ENCODE data around the gene CACHD1.

Gene CACHD1

DNA sequence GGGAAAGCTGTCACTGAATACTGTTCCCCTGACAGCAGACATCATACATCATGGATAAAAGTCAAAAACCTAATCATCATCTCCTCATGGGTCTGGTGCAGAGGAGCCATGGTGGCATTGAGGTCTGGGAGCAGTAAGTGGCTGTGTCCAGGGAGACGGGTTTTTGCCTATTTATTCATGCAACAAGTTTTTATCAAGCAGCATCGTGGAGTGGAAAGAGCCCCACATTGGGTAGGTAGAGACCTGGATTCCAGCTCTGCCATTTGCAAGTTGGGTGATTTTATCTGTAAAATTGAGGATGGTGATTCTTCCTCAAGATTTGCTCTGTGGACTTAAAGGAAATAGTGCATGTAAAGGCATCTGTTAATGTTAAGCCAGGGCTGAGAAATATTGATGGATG, 4.2 kb downstream of the CACHD1 start:
- no peak for DNase-seq

DNA sequence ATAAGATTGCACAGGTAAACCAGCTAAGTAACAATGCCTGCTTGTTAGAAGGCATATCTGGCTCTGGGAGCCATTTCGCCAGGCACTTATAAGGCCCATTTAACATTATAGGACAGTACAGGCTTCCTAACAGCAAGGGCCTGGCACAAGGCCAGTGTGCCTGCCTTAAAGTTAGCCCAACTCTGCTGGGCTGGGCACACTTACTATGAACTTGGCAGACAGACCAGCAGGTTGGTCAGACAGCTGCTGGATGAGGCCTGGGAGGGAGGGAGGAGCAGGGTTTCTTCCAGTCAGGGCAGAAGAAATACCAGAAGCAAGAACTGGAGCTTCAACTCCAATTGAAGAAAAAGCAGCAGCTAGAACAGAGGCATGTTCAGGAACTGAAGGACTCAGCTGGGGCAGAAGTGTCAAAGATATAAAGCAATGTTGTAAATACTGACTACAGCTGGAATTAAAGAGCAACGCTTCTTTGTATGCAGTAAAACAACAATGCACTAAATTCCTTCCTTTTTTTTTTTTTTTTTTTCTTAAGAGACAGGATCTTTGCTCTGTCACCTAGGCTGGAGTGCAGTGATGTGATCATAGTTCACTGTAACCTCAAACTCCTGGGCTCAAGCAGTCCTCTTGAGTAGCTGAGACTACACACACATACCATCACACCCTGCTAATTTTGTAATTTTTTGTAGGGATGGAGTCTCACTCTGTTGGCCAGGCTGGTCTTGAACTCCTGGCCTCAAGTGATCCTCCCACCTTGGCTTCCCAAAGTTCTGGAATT, 4.9 kb downstream of the CACHD1 start:
- DNase-seq: no peak

DNA sequence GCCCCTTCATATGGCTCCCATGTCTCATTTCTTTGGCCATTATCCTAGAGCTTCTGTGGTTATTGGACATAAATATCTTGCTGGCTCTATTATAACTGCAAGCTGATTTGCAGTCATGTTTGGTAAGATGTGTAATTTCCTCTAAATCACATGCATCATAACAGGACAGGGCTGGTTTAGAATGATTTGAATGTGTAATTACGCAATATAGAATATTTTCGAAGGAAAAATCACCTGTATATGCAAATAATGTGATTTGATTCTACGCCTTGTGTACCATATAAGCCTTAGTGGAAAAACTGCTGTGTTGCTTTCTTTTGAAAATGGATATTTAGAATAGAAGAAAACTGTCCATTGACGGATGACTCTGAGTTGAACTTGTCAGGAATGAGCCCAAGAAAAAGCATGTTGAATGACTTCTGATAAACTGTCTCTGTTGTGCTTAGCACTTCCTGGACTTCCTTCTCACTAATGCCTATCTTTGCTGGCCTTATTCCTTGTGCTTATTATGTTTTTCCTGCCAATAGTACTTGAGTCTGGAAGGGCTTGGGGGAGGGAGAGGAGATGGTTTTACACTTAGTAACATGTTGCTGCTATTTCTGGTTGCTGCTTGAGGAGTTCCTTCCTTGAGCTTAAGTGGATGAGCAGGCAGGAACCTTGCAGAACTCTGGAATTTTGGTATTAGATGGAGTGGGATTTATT, 6.5 kb downstream of the CACHD1 start:
- DNase-seq: no peak

DNA sequence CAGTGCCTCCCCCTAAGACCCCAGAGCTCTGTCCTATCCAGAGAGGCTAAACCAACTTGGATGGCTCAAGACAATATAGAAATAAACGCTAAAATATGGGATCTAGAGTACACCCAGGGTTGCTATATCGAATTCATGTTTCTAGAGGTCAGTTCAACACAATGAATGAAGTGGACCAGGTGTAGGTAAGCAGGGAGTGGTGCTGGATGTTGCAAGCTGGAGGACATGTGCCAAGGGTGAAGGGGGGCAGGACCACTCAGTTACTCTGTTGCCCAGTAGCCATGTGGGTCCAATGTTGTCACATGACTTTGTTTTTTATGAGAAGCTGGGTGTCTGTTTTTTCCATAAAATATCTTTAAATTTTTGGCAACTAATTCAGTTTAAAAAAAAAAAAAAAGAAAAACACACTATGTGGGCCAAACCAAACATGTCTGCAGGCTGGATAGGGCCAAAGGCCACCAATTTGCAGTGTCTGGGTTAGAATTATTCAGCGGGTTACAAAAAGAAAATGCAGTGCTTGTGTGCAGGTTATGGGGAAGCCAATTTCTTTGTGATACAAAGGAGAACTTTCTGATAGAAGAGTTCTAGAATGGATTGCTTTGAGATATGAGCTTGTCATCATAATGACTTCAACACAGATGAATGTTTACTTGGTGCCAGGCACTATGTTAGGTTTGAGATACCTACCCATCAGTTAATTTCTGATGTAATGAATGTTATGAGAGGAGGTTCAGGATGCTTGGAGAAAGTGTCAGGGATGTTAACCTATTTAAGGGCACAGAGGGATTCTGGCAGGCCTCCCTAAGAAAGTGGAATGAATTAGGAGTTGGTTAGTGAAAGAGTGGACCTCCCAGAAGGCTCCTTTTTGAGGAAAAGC, 8.9 kb downstream of the CACHD1 start:
- DNase-seq: no peak

DNA sequence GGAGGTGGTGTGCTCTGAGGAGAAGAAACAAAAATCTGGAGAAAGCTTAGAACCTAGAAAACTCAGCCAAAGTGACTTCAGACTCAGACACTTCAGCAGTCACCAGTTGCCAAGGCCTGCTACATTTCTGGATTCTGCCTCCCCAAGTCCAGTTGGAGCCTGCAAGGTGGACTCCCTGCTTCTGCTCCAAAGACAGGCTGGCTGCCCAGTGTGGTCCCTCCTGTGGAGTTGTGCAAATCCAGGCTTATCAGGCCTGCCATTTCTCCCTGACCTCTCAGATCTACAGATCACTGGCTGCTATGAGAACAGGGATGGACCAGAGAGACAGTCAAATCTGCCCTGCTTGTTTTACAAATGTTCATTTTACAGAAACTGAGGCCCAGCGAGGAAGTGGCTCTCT, 9.9 kb downstream of the CACHD1 start:
- no peak for DNase-seq

DNA sequence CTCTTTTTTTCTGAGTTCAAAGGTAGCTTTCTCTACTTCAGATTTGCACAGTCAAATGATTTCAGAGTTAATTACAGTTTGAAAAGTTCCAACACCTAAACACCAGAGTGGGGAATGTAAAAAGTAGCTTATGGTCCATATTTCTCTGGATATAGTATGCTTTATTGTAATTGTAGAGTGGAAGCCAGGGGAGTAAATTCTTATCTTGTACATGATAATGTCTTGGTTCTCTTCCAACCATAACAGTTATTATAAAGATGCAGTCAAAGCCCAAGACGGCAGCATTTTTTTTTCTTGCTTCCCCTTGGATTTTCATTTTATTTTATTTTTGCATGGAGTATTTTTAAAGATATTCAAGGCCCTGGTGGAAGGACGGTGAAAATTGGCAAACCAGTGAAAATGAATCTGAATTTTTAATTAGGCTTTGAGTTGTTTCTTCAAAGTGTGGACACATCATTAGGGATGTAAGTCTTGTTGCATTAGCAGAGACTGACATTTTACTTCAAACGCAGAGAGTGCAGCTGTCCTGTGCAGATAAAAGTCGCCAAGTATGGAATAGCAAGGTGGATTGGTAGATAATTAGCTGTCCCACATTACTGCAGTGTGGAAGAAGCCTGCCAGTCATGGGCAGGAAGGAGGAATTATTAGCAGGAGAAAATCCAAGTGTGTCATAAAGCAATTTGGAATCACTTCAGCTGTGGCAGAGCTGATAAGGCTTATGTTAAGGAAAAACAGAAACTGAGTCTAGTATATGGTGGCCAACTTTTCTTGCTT, 11.3 kb downstream of the CACHD1 start:
- DNase-seq: no peak

DNA sequence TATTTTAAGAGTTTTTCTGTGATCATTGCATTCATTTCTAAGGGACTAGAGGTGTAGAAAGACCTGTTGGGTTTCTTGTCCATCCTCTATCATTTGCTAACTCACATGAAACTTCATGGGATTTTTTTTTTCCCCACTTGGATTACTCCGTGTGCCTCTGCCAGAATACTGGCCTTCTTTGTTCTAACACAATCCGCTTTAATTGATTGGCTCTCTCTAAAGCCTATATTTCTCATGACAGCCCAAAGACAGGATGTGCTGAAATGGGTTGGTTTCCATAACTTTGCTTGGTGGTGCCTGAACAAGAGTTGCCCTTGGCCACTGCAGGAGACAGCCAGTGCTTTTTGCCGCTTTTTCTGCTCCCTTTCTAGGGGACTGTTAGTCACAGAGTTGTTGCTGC, 12.2 kb downstream of the CACHD1 start:
- DNase-seq: no peak

DNA sequence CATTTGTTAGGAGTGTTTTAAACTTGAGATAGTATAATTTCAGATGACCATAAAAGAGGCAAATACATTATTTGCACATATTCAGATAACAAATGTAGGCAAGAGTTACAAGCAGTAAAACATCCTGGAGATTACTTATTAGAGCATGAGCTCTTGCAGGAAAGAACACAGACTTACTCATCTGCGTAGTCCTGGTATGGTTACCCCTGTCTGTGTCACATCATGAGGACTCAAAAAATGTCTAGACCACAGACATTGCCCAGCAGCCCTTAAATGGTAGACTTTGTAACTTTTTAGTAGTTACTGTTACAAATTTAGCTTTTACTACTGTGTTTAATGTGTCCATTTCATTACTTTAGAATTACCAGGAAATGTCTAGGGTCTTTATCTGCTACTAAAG, 12.8 kb downstream of the CACHD1 start:
- no peak for DNase-seq

DNA sequence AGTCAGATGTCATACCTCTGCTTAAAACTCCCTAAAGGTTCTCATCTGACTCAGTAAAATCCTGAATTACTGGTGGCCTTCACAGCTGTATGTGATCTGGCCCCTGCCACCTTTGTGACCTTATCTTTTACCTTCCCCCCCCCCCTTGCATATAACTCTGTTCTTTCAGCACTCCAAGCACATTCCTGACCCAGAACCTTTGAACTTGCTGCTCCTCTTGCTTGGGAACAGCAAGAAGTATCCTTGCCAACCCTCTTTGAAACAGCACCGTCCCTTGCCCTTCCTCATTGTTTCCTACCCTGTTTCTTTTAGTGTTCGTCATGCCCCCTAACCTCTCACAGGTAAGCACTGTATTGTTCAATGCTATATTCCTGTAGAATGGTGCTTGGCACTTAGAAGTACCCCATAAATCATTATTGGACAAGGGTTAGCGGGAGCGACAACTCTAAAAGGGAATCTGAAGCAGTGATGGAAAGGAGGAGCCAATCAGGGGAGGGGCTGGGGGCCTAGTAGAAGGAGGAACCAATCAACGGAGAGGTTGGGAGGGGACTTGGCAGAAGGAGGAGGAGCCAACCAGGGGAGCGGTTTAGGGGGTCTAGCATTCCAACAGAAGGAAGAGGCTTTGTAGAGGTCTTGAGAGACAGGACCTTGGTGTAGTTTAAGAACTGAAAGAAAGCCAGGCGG, 13.9 kb downstream of the CACHD1 start:
- DNase-seq: no peak

DNA sequence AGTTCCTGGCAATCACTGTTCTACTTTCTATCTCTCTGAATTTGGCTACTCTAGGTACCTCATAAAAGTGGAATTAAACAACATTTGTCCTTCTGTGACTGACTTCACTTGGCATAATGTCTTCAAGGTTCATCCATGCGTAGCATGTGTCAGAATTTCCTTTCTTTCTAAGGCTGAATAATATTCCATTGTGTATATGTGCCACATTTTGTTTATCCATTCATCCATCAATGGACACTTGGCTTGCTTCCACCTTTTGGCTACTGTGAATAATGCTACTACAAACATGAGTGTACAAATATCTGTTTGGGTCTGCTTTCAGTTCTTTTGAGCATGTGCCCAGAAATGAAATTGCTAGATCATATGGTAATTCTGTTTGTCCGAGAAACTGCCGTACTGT, 14.7 kb downstream of the CACHD1 start:
- DNase-seq: no peak

DNA sequence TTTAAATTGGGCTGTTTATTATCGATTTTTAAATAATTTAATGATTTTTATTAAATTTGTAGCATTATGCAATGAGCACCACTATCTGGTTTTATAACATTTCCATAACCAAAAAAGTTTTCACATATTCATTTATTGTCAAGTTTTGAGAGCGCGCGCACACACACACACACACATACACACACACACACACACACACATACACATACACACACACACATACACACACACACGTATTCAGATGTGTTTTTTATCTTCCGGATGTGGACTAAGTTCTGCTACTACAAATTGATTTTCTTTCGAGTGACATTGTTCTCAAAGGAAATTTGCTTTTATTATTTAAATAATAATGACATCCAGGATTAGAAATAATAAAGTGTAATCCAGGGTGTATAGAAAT, 16.3 kb downstream of the CACHD1 start:
- no peak for DNase-seq

DNA sequence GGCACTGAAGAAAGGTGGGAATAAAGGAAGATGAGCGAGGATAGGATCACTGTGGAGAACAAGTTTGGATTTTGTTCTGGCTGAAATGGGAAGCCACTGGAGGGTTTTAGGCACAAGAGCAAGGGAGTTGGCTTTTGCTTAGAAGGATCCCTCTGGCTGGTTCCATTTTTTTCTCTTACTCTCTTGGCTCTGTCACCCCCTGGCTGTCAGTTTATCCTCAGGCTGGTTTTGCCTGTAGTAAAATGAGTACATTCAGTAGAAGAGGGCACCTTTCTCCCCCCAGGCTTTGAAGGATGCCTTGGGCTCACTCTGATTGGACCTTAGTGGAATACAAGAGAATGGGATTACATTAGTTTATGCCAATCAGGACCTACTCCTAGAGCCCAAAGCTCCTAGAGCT, 17.1 kb downstream of the CACHD1 start:
- no peak for DNase-seq

DNA sequence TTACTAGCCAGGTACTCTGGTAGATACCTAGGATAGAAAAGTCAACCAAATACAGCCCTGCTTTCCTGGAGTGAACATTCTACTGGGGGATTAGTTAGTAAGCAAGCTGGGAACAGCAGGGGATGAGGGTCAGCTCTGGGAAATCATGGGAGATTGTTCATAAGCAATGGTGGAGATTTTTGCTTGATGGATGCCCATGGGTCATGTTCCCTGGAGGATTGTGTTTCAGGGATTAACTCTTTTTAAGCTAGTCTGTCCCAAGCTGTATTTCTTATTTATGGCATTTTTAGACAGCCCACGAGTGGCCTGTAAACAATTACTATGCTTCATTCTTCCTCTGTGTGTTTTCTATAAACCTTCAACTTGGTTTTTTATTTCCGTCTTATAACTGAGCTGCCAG, 18.9 kb downstream of the CACHD1 start:
- DNase-seq: no peak

DNA sequence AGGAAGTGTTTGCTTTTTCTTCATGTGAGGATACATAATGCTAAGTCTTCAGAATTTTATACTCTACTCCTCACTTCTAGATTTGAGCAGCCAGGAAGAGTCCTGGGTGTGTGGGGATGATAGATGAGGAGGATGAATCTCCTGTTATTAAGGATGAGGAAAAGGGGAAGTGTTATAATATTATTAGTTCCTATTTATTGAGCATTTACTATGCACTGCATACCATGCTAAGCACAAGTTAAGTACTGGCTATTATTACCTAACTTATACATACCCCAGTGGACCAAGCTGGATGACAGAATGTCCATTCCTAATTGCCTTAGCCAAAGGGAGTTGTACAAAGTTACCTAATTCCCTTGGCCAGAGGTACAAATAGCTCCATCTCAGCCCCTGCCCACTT, 19.8 kb downstream of the CACHD1 start:
- DNase-seq: no peak

DNA sequence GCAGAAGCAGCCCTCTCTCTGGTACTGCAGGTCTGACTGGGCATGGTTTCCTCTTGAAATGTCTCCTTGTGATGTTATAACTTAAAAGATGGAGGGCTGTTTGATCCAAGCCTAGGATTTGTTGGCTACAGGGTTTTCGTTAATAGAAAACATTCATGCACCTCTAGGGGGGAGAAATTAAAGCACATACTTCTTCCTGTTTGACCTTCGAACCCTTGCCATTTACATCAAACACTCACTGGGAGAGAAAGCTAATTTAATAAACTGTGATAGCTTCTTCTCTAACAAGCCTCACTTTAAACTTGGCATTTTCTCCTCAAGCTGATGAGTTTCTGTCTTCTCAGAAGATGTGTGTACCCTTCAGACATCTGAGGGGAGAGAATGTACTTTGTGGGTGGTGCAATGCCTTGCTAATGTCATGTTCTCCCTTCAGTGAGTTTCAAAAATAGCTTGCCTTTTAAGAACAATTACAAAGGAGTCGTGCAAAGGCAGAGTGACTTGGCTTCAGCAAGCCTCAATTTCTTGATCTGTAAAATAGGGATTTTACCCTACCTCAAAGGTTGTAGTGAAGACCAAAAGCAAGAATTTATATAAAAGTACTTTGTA, 20.4 kb downstream of the CACHD1 start:
- DNase-seq: no peak

DNA sequence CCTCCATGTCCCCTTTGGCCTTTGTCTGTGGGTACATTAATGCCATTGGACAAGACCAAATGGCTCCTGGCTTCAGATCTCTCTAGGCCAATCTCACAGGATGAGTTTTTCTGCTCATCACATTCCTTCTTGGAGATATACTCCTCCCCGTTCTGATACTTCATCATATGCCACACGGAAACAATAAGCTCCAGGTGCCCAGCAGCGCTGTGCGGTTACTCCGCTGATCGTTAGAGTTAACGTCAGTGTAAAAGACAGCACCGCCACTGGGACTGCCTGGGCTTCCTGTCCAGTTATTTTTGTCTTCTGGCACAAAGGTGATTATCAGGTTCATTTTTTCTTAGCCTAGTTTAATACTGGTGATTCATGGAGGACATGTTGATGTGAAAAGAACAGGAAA, 22.5 kb downstream of the CACHD1 start:
- DNase-seq: no peak

DNA sequence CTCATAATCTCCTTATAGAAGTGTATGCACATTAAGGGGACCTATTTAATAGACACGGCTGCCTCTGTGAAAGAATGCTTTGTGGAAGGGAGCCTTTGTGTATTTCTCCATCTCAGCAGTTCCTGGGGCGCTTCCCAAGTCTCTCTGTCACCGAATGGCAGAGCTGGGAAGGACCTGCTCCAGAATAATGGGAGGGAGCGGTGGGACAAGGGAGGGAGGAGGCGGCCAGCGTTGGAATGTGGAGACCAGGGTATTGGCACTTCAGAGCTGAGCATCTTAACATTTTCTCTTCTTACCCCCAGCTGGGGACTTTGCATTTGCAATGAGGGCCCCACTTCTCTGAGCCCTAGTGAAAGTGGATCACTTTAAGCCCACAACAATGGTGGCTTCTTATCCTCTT, 23.9 kb downstream of the CACHD1 start:
- no peak for DNase-seq

DNA sequence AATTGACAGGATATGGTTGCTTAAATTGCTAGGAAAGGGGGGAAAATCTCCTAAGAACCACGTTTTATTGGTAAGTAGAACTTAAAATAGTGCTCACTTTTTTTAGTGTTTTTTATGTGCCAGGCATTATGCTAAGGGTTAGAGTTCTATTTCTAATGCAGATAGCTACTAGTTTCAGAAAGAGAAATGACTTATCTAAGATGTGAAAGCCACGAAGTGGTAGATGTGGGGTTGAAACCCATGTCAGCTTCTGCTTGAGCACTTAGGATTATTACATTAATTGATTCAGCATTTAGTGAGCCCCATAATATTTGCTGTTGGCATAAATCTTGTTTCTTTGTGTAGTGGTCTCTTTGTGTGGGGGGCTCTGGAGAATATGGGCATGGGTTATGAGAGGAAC, 24.7 kb downstream of the CACHD1 start:
- DNase-seq: no peak

DNA sequence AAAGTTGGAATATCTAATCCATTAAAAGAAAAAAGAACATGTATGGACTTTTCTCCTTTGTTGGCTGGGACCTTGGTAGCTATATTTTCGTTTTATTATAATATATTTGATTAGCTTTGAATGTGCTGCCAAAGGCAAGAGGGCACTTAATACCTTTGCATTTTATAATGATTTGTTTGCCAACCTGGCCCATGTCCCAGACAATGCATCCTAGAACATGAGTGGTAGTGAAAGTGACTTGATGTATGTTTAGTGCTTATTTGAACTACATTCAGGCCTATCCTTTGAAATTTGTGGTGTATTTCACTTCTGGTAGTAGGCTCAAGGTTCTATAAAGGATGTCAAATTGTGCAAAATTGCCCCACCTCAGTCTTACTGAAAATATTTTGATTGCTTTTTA, 25.9 kb downstream of the CACHD1 start:
- no peak for DNase-seq

DNA sequence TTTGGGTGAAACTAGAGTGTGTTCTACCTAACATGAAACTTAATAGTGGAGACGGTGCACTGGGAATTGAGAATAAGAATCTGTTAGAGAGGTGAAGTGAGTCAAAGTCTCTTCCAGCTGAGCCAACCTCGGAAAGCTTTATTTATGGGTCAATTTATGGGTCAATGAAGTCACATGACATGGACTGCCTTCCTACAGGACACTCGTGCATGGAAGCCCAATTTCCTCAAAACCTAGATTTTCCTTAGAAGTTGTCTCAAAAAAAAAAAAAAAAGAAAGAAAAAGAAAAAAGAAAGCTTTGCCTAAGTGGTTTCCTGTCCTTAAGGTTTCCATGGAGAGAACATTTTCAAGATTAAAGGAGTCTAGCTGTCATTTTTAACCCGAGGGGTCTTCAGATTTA, 26.7 kb downstream of the CACHD1 start:
- DNase-seq: no peak

DNA sequence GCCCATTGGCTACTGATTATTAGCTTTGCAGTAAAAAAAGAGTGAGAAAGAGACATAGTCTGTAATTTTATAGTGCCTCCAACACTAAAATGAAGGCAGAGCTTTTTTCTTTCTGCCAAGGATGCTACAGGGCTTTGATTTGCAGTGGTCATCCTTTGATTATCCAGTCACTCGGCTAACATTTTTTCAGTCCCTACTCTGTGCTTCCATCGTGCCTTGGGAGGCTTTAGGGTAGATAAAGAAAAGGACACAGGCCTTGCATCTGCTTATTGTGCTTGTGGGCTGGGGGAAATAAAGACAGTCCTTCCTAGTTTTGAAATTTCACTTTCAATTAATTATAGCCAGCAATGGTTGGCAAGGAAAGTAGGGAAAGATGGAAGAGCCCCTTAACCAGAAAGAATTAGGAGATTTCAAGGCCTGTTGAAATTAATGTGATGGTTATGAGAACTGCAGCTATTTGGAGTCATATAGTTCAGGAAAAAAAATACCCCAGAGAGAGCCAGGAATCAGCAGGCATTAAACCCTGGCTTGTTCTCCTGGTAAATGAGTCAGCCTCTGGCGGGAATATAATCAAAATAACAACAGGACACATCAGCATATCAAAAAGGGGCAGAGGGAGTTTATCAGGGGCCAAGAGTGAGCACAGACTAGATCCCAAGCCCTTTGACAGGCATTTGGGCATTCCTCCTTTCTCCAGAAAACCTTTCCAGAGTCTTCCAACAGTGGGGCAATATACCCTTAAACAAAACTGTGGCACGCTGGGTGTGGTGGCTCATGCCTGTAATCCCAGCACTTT, 27.4 kb downstream of the CACHD1 start:
- DNase-seq: no peak

Measured in NK-92 treated with Interleukin-12 subunit alpha and Interleukin-12 subunit beta, amount 100 ng/mL, for 24 hours (cell line).